C4-2B (cell line): Measurements from ENCODE around the gene SKAP2.

Source experiments
- CTCF ChIP-seq: fragments of 450-650 bp; conservative IDR thresholded peaks from 2 replicates; pipeline ENCODE4 v1.5.1; 2017; ENCODE audit warnings: mild to moderate bottlenecking
- ZFX ChIP-seq: fragments of 450-650 bp; IDR thresholded peaks from 2 replicates; pipeline ENCODE4 v1.6.1; 2017

DNA sequence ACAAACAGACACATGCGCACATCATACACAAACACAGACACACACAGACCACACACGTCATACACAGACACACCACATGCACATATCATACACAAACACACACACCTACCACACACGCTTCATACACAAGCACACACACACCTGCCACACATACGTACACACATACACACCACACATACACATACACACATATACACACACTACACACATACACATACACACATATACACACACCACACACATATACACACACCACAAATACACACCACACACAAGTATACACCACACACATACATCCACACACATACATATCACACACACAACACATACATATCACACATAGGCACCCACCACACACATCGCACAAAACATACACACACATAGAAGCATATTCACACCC is 224.7 kb downstream of the SKAP2 start:
- TF ChIP-seq CTCF (no peak), ZFX (no peak)
